DMS 273 treated with DMSO at 0.1 percent for 48 hours (cell line): ENCODE measurements around the gene SYT15B.
"Not testable (repeated sequence)": the region's sequence is repeated elsewhere in the genome, so short reads cannot be mapped to it uniquely, and the experiment has no call there.

ENCODE experiments used
- DNase-seq: peaks from one replicate; lab custom pipeline; 2025; lab: John Stamatoyannopoulos, UW

SYT15B gene

DNA sequence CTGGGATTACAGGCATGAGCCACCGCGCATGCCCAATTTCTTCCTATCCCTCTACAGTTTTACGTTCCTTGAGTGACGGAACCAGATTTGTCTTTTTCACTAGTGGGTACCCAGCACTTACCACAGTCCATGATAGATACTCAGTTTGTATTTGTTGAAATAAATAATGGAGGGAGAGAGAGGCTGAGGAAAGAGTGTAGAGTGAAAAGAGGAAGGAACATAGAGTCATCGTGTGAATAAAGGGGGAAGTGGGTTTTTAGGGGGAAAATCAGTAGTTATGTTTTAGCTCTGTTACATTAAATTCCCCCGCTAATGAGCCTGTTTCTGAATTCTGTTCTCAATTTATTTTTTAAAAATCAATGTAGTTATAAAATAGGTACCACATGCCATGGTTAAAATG lies 37.7 kb downstream of the SYT15B start:
- not testable (repeated sequence) for DNase-seq

DNA sequence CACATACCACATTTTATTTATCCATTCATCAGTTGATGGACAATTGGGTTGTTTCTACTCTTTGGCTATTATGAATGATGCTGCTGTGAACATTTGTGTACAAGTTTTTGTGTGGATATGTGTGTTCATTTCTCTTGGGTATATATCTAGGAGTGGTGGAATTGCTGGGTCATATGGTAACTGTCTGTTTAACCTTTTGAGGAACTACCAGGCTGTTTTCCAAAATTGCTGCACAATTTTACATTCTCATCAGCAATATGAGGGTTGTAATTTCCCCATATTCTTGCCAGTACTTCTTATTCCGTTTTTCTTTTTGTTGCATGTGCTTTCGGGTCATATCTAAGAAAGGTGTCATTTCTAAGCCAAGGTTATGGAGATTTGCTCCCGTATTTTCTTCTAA lies 38.3 kb downstream of the SYT15B start:
- not testable (repeated sequence) for DNase-seq

DNA sequence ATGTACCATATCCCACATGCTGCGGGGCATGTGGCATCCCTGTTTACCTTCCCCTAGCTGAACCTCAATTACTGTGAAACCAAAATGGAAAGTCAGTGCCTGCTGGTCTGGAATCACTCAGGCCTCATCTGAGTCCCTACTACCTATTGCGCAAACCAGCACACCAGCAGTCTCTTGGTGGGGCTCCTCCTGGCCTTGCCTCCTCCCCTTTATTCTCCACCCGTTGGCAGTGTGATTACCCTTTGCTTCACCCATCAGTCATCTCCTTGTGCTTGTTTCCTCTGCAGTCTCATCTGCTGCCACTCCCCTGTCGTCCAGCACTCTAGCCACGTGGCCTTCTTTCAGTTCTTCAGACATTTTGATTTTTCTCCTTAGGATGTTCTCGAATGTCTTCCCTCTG lies 39.3 kb downstream of the SYT15B start:
- not testable (repeated sequence) for DNase-seq

DNA sequence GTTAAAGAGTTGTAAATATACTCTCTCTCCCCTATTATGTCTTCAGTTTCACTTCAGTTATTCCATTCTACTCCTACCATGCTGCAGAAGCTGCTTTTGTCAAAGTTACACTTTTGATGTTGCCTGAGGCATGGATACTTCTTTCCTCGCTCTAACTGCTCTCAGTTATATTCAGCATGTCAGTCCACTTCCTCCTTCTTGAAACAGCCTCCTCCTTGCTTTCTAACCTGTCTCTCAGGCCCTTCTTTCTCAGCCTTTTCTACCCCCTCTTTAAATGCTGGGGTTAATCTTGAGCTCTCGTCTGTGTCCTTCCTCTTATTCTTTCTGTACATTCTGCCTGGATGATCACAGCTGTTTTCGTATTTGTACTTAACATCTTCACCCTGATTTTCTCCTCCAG lies 40.0 kb downstream of the SYT15B start:
- DNase-seq: not testable (repeated sequence)

DNA sequence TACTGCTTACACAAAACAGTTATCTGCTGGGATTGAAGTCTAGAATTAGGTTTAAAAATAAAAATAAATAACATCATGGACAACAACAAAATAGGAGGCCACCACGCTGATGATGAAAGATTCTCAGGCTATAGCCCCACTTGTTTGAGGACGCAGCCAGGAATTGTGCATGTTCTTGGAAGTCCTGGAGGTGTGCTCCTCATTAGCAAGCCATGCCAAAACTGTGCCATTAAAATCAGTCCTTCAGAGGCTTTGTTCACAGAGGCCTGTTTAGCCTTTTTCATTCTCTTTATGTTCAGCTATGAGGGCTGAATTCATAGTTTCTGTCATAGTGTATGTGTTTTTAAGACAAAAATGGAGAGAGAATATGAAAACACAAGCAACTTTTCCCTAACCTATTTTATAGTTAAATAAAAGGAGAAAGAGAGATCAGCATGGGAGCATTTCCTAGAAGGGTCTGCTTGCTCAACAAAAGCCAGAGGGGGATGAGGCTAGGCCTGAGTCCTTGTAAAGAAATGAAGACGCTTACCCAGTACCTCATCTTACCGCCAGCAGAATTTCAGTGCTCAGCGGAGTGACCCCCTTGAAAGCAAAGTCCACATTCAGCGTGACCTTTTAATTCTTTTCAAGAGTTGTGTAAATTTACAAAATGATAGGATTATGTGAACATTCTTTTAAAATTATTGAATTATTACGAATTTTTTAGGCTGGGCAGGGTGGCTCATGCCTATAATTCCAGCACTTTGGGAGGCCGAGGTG lies 46.2 kb downstream of the SYT15B start:
- not testable (repeated sequence) for DNase-seq
